PC-3 (cell line): ENCODE data around the gene GPD1. TPM values are rescaled to one million over a fixed set of nuclear protein-coding genes. Genes with fewer than 3 reads are reported as not detected.

ENCODE experiments used
- ATAC-seq: fragments of 200-7000 bp; cut with Tn5 transposase; 2 replicates; pipeline ENCODE4 v1.9.1; 2020; ENCODE audit warnings: mild to moderate bottlenecking, moderate library complexity
- BruUV-seq: library from RNA; stranded (reverse); fragments of 400-500 nt; replicated peaks from 2 replicates; lab custom pipeline; 2021; lab: Mats Ljungman, UMichigan
- CTCF ChIA-PET: fragments of 300-600 bp; sonication (Branson Sonifier 250); formaldehyde crosslinking; loops from one replicate; lab custom pipeline; 2022; ENCODE audit warnings: antibody characterized with exemption; lab: Charles Lee
- POLR2A ChIA-PET: fragments of 300-600 bp; sonication (Branson Sonifier 250); formaldehyde crosslinking; loops from one replicate; lab custom pipeline; 2022; ENCODE audit warnings: antibody characterized with exemption; ENCODE audit not compliant: unreplicated experiment; lab: Charles Lee
- DNase-seq: peaks from one replicate; pipeline ENCODE4 v3.0.0-alpha.2; 2015
- H2AFZ ChIP-seq: fragments of 300-600 bp; sonication (generic); 2 replicates; pipeline ENCODE4 v1.6.0; 2016; ENCODE audit warnings: antibody characterized with exemption, low read length
- H3F3A ChIP-seq: fragments of 300-600 bp; sonication (generic); one replicate; pipeline ENCODE4 v1.6.0; 2017; ENCODE audit warnings: antibody characterized with exemption, low read length, control low read depth, mild to moderate bottlenecking; ENCODE audit not compliant: unreplicated experiment
- H3K27ac ChIP-seq: fragments of 300-600 bp; sonication (generic); 2 replicates; pipeline ENCODE4 v1.5.1; 2016; ENCODE audit warnings: mild to moderate bottlenecking, low read length
- H3K27me3 ChIP-seq: fragments of 300-600 bp; sonication (generic); 2 replicates; pipeline ENCODE4 v1.6.1; 2016; ENCODE audit warnings: low read length, mixed read lengths
- H3K36me3 ChIP-seq: fragments of 300-600 bp; sonication (generic); 2 replicates; pipeline ENCODE4 v1.6.1; 2016; ENCODE audit warnings: low read depth, mixed run types, low read length, mixed read lengths
- H3K4me1 ChIP-seq: fragments of 300-600 bp; sonication (generic); 2 replicates; pipeline ENCODE4 v1.5.1; 2016; ENCODE audit warnings: low read length; ENCODE audit not compliant: insufficient read depth
- H3K4me2 ChIP-seq: fragments of 300-600 bp; sonication (generic); 2 replicates; pipeline ENCODE4 v1.6.0; 2016; ENCODE audit warnings: low read length
- H3K4me3 ChIP-seq: fragments of 300-600 bp; sonication (generic); 2 replicates; pipeline ENCODE4 v1.5.1; 2016; ENCODE audit warnings: mild to moderate bottlenecking, low read length, mixed read lengths
- H3K79me2 ChIP-seq: fragments of 300-600 bp; sonication (generic); 2 replicates; pipeline ENCODE4 v1.6.1; 2017; ENCODE audit warnings: low read length, mixed read lengths
- H3K9ac ChIP-seq: fragments of 300-600 bp; sonication (generic); 2 replicates; pipeline ENCODE4 v1.6.0; 2016; ENCODE audit warnings: mild to moderate bottlenecking, low read length
- H3K9me2 ChIP-seq: fragments of 300-600 bp; sonication (generic); replicated peaks from 2 replicates; pipeline ENCODE4 v1.6.1; 2016; ENCODE audit warnings: mixed run types, low read length, mixed read lengths
- H3K9me3 ChIP-seq: fragments of 300-600 bp; sonication (generic); 2 replicates; pipeline ENCODE4 v1.6.1; 2016; ENCODE audit warnings: low read length, mixed read lengths
- H4K20me1 ChIP-seq: fragments of 300-600 bp; sonication (generic); 2 replicates; pipeline ENCODE4 v1.6.1; 2016; ENCODE audit warnings: low read length, mixed read lengths
- EZH2 ChIP-seq: fragments of 300-600 bp; sonication (generic); IDR thresholded peaks from one replicate; pipeline ENCODE4 v1.6.1; 2017; ENCODE audit warnings: antibody characterized with exemption, mild to moderate bottlenecking, low read length; ENCODE audit not compliant: unreplicated experiment
- EZH2phosphoT487 ChIP-seq: fragments of 300-600 bp; sonication (generic); IDR thresholded peaks from 2 replicates; pipeline ENCODE4 v1.6.1; 2018; ENCODE audit warnings: mild to moderate bottlenecking, antibody characterized with exemption, low read length, borderline replicate concordance
- intact Hi-C: fragments of 100-400 bp; cut with micrococcal nuclease; formaldehyde crosslinking; loops from 2 replicates; pipeline ENCODE4 v1.9.0; 2023
- total RNA-seq: library from RNA; depleted of rRNA; stranded (reverse); fragments of >200 nt; gene quantifications from 2 replicates; pipeline ENCODE4 v1.2.3, GENCODE V29; 2014
- TF ChIP-seq, protein P1 (sequence below): fragments of 300-600 bp; sonication (generic); conservative IDR thresholded peaks from 2 replicates; pipeline ENCODE4 v1.5.1; 2017; ENCODE audit warnings: antibody characterized with exemption, low read depth, mild to moderate bottlenecking, low read length

Gene GPD1
- total RNA-seq, 1 experiment from 2014 or later = 0.11 TPM

- no TSS peak for BruUV-seq
- ATAC-seq (no peak), DNase-seq (no peak)
- no peaks in the 10 kb centered on the region for H3K9me2 ChIP-seq
- no peaks in the 10 kb centered on the region for H3K9me3 ChIP-seq
- CTCF ChIA-PET = interaction anchor here (0.6 to 0.8 kb wide), 2 partner anchors 26 to 150 kb away, joined by 3 to 4 read pairs; no protein-coding TSS in a partner anchor
- H2AFZ ChIP-seq = peak overlapping the region; percentile 48; the same call in 1 of the 2 replicates
- 0 out of 2 replicates have a peak, but pooled peaks cover 5% of the 10 kb centered on the region for H4K20me1 ChIP-seq
- peaks cover 14% of the 10 kb centered on the region; the same call in 1 of the 2 replicates for H3K4me1 ChIP-seq
- intact Hi-C loops = loop anchor here (5.0 kb wide), 1 partner anchor 33 kb away; no protein-coding TSS in a partner anchor
- H3K9ac ChIP-seq = no peak overlapping the region
- no peaks in the 10 kb centered on the region for H3K27me3 ChIP-seq
- H3F3A ChIP-seq = no peaks in the 10 kb centered on the region
- no peak overlapping the region for H3K4me3 ChIP-seq
- no peaks in the 10 kb centered on the region for H3K36me3 ChIP-seq
- TF ChIP-seq EZH2 (no peak), EZH2phosphoT487 (no peak)
- TF ChIP-seq, protein P1, sequence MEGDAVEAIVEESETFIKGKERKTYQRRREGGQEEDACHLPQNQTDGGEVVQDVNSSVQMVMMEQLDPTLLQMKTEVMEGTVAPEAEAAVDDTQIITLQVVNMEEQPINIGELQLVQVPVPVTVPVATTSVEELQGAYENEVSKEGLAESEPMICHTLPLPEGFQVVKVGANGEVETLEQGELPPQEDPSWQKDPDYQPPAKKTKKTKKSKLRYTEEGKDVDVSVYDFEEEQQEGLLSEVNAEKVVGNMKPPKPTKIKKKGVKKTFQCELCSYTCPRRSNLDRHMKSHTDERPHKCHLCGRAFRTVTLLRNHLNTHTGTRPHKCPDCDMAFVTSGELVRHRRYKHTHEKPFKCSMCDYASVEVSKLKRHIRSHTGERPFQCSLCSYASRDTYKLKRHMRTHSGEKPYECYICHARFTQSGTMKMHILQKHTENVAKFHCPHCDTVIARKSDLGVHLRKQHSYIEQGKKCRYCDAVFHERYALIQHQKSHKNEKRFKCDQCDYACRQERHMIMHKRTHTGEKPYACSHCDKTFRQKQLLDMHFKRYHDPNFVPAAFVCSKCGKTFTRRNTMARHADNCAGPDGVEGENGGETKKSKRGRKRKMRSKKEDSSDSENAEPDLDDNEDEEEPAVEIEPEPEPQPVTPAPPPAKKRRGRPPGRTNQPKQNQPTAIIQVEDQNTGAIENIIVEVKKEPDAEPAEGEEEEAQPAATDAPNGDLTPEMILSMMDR = no peak
- POLR2A ChIA-PET = interaction anchor here (0.6 kb wide), 1 partner anchor 147 kb away, joined by 3 read pairs; no protein-coding TSS in a partner anchor
- H3K79me2 ChIP-seq = peaks cover 28% of the 10 kb centered on the region
- no peak overlapping the region for H3K27ac ChIP-seq
- no peak overlapping the region for H3K4me2 ChIP-seq
Observed at GRCh38 chr12:50110127-50110761, 6.4 kb downstream of the GPD1 start.

GRCh38 chr12:50110762-50111351, 7.0 kb downstream of the GPD1 start:
- no peaks in the 10 kb centered on the region for H3K9me3 ChIP-seq
- ChIA-PET POLR2A (interaction anchor here (0.6 kb wide), 1 partner anchor 148 kb away, joined by 3 read pairs; no protein-coding TSS in a partner anchor), CTCF (interaction anchor here (0.6 to 1.8 kb wide), 4 partner anchors 15 to 150 kb away, joined by 3 to 19 read pairs (median 4); no protein-coding TSS in a partner anchor)
- no peaks in the 10 kb centered on the region for H3K9me2 ChIP-seq
- no peaks in the 10 kb centered on the region for H3K27me3 ChIP-seq
- intact Hi-C loops = loop anchor here (5.0 kb wide), 1 partner anchor 34 kb away; no protein-coding TSS in a partner anchor
- H3K4me3 ChIP-seq = no peak overlapping the region
- peak; percentile 22 for DNase-seq
- no TSS peak for BruUV-seq
- no peak overlapping the region for H3K9ac ChIP-seq
- H3K4me1 ChIP-seq = peaks cover 14% of the 10 kb centered on the region; the same call in 1 of the 2 replicates
- H3K36me3 ChIP-seq = no peaks in the 10 kb centered on the region
- H3F3A ChIP-seq = no peaks in the 10 kb centered on the region
- TF ChIP-seq EZH2 (no peak), EZH2phosphoT487 (no peak)
- TF ChIP-seq, protein P1 = no peak
- 0 out of 2 replicates have a peak overlapping the region, but pooled peaks have one; percentile 46 for H3K4me2 ChIP-seq
- peaks cover 34% of the 10 kb centered on the region for H3K79me2 ChIP-seq
- H2AFZ ChIP-seq = peak overlapping the region; percentile 48; the same call in 1 of the 2 replicates
- no peak overlapping the region for H3K27ac ChIP-seq
- no peak for ATAC-seq
- H4K20me1 ChIP-seq = 0 out of 2 replicates have a peak, but pooled peaks cover 5% of the 10 kb centered on the region
